ENCODE measurements around the gene SLC6A1.

SLC6A1 gene

GRCh38 chr3:10982782-10983181 lies 9.8 kb upstream of the SLC6A1 start:
- H3K4me3 ChIP-seq (ENCODE audit: low read depth, low read length): no peak overlapping the region
- TF ChIP-seq CTCF (IDR thresholded peaks at IDR 0.05; ENCODE audit: borderline replicate concordance, insufficient read depth, low read depth, low read length): no peak

GRCh38 chr3:10983219-10983916 lies 9.2 kb upstream of the SLC6A1 start:
- peak; percentile 77 for TF ChIP-seq CTCF (IDR thresholded peaks at IDR 0.05; ENCODE audit: borderline replicate concordance, insufficient read depth, low read depth, low read length)

GRCh38 chr3:10984371-10984896 lies 8.1 kb upstream of the SLC6A1 start:
- no peak overlapping the region for H3K4me3 ChIP-seq (ENCODE audit: low read depth, low read length)
- TF ChIP-seq CTCF (IDR thresholded peaks at IDR 0.05; ENCODE audit: borderline replicate concordance, insufficient read depth, low read depth, low read length): no peak

More at GRCh38 chr3:10983219-10983916, 9.2 kb upstream of the SLC6A1 start:
- H3K4me3 ChIP-seq (ENCODE audit: low read depth, low read length): no peak overlapping the region

GRCh38 chr3:10985181-10985580 lies 7.4 kb upstream of the SLC6A1 start:
- no peak overlapping the region for H3K4me3 ChIP-seq (ENCODE audit: low read depth, low read length)
- TF ChIP-seq CTCF (IDR thresholded peaks at IDR 0.05; ENCODE audit: borderline replicate concordance, insufficient read depth, low read depth, low read length): no peak

- no peak for TF ChIP-seq CTCF (IDR thresholded peaks at IDR 0.05; ENCODE audit: borderline replicate concordance, insufficient read depth, low read depth, low read length)
- H3K4me3 ChIP-seq (ENCODE audit: low read depth, low read length): no peak overlapping the region
These were observed 6.0 kb upstream of the SLC6A1 start for GRCh38 chr3:10986592-10986991.

- no peak for TF ChIP-seq CTCF (IDR thresholded peaks at IDR 0.05; ENCODE audit: borderline replicate concordance, insufficient read depth, low read depth, low read length)
These were observed 4.4 kb upstream of the SLC6A1 start for GRCh38 chr3:10988001-10988665.

More at GRCh38 chr3:10988001-10988665, 4.4 kb upstream of the SLC6A1 start:
- H3K4me3 ChIP-seq (ENCODE audit: low read depth, low read length): no peak overlapping the region

All from GM12875 (cell line).